PFSK-1 (cell line): ENCODE measurements around the gene MCL1.

Experiments used
- FOXP2 ChIP-seq: optimal IDR thresholded peaks from 2 replicates; pipeline ENCODE3; 2011; ENCODE audit warnings: borderline replicate concordance, control low read depth, inconsistent platforms; ENCODE audit not compliant: insufficient read depth; ENCODE audit errors: extremely low read length, extremely low read depth
- POLR2AphosphoS5 ChIP-seq: IDR thresholded peaks from 2 replicates; pipeline ENCODE4 v1.6.1; 2012; ENCODE audit warnings: low read depth, mild to moderate bottlenecking, control low read depth, low read length, moderate library complexity
- REST ChIP-seq, 2 experiments: IDR thresholded peaks; 2 replicates each; pipeline versions ENCODE4 v1.6.1 to v1.8.0; 2011 to 2012; ENCODE audit warnings: low read depth in 2 of 2, low read length in 2 of 2, control low read depth in 1 of 2, inconsistent platforms in 1 of 2, mild to moderate bottlenecking in 1 of 2, moderate library complexity in 1 of 2; ENCODE audit not compliant: insufficient read depth in 1 of 2
- SIN3A ChIP-seq: IDR thresholded peaks from 2 replicates; pipeline ENCODE4 v1.6.1; 2012; ENCODE audit warnings: mild to moderate bottlenecking, low read length, moderate library complexity, borderline replicate concordance; ENCODE audit not compliant: insufficient read depth
- TAF1 ChIP-seq: IDR thresholded peaks from 2 replicates; pipeline ENCODE4 v1.6.1; 2012; ENCODE audit warnings: low read length, control low read depth, borderline replicate concordance; ENCODE audit not compliant: insufficient read depth

Gene MCL1

GRCh38 chr1:150535511-150536287, 43.7 kb downstream of the MCL1 start:
- TF ChIP-seq FOXP2 (no peak), SIN3A (no peak), REST (IDR thresholded peaks at IDR 0.05; ENCODE audit: insufficient read depth in 1 of 2, low read depth in 2 of 2, low read length in 2 of 2) (no peak), TAF1 (no peak), POLR2AphosphoS5 (no peak)

- TF ChIP-seq POLR2AphosphoS5 = no peak
- no peak for TF ChIP-seq SIN3A
- TF ChIP-seq FOXP2 = no peak
- TF ChIP-seq REST (IDR thresholded peaks at IDR 0.05; ENCODE audit: insufficient read depth in 1 of 2, low read depth in 2 of 2, low read length in 2 of 2) = no peak
- no peak for TF ChIP-seq TAF1
These were observed 45.4 kb downstream of the MCL1 start for GRCh38 chr1:150534002-150534401.

GRCh38 chr1:150532860-150533259, 46.5 kb downstream of the MCL1 start:
- TF ChIP-seq FOXP2 (no peak), TAF1 (no peak), SIN3A (no peak), REST (IDR thresholded peaks at IDR 0.05; ENCODE audit: insufficient read depth in 1 of 2, low read depth in 2 of 2, low read length in 2 of 2) (no peak), POLR2AphosphoS5 (no peak)

GRCh38 chr1:150530491-150531159, 48.8 kb downstream of the MCL1 start:
- TF ChIP-seq SIN3A (no peak), POLR2AphosphoS5 (no peak), TAF1 (no peak), FOXP2 (no peak), REST (IDR thresholded peaks at IDR 0.05; ENCODE audit: insufficient read depth in 1 of 2, low read depth in 2 of 2, low read length in 2 of 2) (no peak)
